22Rv1 (cell line): Measurements from ENCODE around the gene DYNC1LI1.
A peak's percentile ranks its signal among the peaks of the same experiment; 100 is the strongest.

Experiments used
- H3K27ac ChIP-seq: fragments of 450-650 bp; 2 replicates; pipeline ENCODE4 v1.5.1; 2017
- ZFX ChIP-seq: fragments of 450-650 bp; IDR thresholded peaks from 2 replicates; pipeline ENCODE4 v1.6.1; 2017; ENCODE audit warnings: antibody characterized with exemption, borderline replicate concordance
- TF ChIP-seq, protein P1 (sequence below): fragments of 450-650 bp; IDR thresholded peaks from 2 replicates; pipeline ENCODE4 v1.5.1; 2017; ENCODE audit warnings: mild to moderate bottlenecking

Gene DYNC1LI1

DNA sequence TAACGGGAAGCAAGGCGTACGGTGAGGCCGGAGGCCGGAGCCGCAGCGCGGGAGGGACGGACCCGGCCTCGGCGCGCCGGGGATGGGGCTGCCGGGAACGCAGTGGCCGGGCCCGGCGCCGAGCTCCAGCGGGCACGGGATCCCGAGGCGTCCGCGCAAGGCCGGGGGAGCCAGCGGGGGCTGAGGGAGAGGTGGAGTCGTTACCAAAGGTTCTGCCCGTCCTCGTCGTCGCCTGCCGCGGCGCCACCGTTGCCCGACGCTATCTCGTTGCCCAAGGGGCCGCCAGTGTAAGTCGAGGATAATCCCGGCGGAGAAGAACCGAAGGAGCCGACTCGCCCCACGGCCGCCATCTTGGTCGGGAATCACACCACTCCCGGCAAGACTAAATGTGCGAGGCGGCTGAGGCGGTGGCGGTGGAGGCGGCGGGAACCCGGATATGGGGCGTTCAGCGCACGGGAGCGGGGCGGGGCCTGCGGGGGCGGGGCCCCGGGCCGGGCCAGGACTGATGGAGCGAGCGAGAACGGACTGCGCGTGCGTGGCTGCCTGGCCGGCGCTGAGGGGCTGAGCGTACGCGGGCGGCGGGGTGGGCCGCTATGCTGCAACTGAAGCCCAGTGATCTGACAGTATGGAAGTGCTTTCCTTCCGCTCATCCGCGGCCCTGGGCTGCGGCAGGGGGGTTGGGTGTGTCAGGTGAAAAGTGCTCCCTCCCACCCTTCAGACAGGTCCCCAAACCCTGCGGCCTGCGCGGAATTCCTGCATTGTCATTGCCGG is at the start of gene DYNC1LI1:
Gene DYNC1LI1 (minus strand): TSS at position 438 of the 771 bp plus-strand sequence. CDS start 88 bp downstream, at position 350.
- H3K27ac ChIP-seq: peak within 1 kb of the TSS; percentile 95
- no peak for TF ChIP-seq ZFX
- TF ChIP-seq, protein P1, sequence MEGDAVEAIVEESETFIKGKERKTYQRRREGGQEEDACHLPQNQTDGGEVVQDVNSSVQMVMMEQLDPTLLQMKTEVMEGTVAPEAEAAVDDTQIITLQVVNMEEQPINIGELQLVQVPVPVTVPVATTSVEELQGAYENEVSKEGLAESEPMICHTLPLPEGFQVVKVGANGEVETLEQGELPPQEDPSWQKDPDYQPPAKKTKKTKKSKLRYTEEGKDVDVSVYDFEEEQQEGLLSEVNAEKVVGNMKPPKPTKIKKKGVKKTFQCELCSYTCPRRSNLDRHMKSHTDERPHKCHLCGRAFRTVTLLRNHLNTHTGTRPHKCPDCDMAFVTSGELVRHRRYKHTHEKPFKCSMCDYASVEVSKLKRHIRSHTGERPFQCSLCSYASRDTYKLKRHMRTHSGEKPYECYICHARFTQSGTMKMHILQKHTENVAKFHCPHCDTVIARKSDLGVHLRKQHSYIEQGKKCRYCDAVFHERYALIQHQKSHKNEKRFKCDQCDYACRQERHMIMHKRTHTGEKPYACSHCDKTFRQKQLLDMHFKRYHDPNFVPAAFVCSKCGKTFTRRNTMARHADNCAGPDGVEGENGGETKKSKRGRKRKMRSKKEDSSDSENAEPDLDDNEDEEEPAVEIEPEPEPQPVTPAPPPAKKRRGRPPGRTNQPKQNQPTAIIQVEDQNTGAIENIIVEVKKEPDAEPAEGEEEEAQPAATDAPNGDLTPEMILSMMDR: no peak

DNA sequence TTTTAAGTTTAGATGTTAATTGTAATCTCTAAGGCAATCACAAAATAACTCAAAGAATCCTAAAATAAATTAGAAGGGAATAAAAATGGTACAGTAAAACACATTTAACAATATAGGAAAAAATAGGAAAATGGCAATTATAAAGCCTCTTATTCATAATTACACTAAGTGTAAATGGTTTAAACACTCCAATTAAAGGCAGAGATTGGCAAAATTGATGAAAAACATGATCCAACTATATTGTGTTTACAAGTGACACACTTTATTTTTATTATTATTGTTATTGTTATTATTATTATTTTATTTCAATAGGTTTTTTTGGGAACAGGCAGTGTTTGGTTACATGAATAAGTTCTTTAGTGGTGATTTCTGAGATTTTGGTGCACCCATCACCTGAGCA is 48.7 kb upstream of the DYNC1LI1 start:
- H3K27ac ChIP-seq: no peak overlapping the region
- TF ChIP-seq ZFX: no peak

DNA sequence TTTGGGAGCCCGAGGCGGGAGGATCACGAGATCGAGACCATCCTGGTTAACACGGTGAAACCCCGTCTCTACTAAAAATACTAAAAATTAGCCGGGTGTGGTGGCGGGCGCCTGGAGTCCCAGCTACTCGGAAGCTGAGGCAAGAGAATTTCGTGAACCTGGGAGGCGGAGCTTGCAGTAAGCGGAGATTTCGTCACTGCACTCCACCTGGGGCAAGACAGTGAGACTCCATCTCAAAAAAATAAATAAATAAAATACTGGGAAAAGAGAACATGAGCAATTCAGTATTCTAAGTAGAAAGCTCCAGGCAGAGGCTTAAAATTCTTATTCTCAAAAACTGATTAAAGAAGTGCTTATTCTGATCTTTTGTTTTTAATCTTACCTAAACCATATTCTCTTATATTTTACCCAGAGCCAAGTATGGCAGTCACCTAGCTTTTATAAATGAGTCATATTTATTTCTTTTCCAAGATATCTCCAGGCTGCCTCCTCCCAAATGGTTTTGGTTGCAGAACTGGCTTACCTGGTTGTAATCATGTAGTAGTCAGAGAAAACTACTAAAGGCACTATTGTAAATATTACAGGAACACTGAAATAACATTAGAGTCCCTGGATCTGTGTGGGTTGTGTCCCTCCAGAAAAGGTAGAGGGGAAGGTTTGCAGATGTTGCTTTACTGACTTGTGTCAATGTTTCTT is 45.8 kb upstream of the DYNC1LI1 start:
- no peak for TF ChIP-seq ZFX
- TF ChIP-seq, protein P1: no peak
- no peak overlapping the region for H3K27ac ChIP-seq

DNA sequence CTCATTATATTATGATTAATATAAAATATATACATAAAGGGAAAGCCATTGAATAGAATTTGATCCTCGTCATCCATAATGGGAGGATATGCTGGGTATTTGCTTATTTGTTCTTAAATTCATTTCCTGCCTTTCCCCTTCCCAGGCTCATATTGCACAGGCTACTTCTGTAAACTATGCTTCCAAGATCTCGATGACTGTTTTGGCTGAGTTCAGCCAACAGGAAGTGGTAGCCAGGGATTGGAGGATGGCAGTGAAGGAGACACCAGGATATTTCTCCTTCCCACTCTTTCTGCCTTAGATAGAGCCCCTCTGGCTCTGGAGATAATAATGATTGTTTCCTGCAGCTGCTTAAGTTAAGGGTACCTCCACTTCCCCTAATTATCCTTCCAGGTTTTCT is 44.3 kb upstream of the DYNC1LI1 start:
- no peak overlapping the region for H3K27ac ChIP-seq
- TF ChIP-seq ZFX: no peak
- TF ChIP-seq, protein P1: no peak

DNA sequence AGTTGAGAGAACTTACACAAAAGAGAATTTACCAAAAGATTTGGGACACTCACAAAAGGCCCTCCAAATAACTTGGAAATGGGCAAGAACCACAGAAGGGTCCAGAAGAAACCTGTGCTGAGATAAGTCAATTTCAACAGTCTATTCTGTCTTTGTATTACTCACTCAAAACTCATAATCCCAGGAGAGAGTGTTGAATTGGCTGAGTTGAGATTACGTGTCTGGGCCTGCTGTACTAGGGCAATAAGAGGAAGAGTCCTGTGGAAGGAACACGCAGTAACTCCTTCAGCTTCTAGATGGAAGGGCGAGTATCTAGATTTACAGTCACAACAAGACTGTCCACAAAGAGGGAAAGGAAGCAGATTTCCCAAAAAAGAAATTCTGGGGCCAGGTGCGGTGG is 42.5 kb upstream of the DYNC1LI1 start:
- H3K27ac ChIP-seq: no peak overlapping the region
- TF ChIP-seq, protein P1: no peak
- no peak for TF ChIP-seq ZFX

DNA sequence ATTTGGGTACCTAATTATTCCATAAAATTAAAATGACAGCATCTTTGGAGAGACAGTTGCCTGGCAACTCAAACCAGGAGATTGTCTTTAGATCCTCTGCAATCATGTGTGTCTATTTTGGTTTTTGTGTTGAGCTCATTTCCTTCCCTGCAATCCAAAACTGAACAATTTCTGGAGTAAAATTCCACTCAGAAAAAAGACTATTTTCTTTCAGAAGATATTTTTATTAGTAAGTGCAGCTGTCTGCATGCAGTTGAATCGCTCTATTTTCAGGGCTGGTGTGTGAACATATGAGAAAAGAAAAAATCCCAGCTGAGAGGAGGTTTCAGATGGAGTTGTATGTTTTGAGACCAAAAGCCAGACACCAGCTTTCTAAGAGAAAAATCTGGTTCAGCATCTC is 41.9 kb upstream of the DYNC1LI1 start:
- H3K27ac ChIP-seq: no peak overlapping the region
- TF ChIP-seq, protein P1: no peak
- TF ChIP-seq ZFX: no peak

DNA sequence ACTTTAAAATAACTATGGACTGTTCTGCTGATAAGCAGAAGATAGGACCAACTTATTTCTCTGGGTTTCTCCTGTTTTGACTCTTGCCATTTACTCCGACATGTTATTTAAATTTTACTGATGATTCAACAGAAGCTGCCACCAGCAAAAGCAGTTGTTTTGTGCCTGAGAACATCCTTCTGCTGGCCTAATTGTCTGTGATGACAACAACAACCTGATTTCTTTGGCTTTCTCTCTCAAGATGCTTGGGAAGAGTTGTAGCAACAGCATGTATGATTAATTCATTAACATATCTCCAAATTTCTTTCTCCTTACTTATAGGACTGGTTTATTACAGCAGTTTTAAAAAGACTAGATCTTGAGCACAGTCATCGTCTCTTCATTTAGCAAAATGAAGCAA is 36.9 kb upstream of the DYNC1LI1 start:
- TF ChIP-seq ZFX: no peak
- TF ChIP-seq, protein P1: no peak

More for the DNA sequence above, 36.9 kb upstream of the DYNC1LI1 start:
- H3K27ac ChIP-seq: no peak overlapping the region
